Gastrocnemius medialis (tissue), 4 donors: ENCODE results near the gene IRS1.

Experiments
- CTCF ChIP-seq, 5 experiments: fragments of 450-650 bp in 3 of 5; fragments of 200-600 bp in 2 of 5; sonication (generic) in 2 of 5; IDR thresholded peaks in 4 of 5; conservative IDR thresholded peaks in 1 of 5; 1 replicate in 4 of 5; 2 replicates in 1 of 5; pipeline ENCODE4 v1.5.1; 2016 to 2019; ENCODE audit warnings: antibody characterized with exemption in 5 of 5, mild to moderate bottlenecking in 3 of 5, moderate library complexity in 3 of 5
- POLR2A ChIP-seq, 2 donors: fragments of 450-650 bp; IDR thresholded peaks; one replicate each; pipeline ENCODE4 v1.6.1; 2017; ENCODE audit warnings: antibody characterized with exemption in 2 of 2, mild to moderate bottlenecking in 2 of 2, moderate library complexity in 2 of 2

GRCh38 chr2:226767056-226767813 lies 32.4 kb downstream of the IRS1 start:
- TF ChIP-seq POLR2A (IDR thresholded peaks at IDR 0.05) (no peak), CTCF (IDR thresholded peaks at IDR 0.05 in 4 of 5, conservative IDR thresholded peaks at IDR 0.05 in 1 of 5) (no peak)
